ENCODE results near the gene JOSD1. TPM values are rescaled to one million over a fixed set of nuclear protein-coding genes. Genes with fewer than 3 reads are reported as not detected.

JOSD1 gene
- total RNA-seq, 2 donors from 2014 or later = 45.6 to 83.9 TPM

- DNase-seq (ENCODE audit: low spot score) (no peak), ATAC-seq (ENCODE audit: insufficient number of reproducible peaks, low FRiP score, low read depth) (peak; percentile 24)
- Histone ChIP-seq H3K4me1 (ENCODE audit: control insufficient read depth in 1 of 2, low read depth in 2 of 2) (peaks cover 31 to 59% of the 10 kb centered on the region in 2 donors), H3K27me3 (replicated peaks; ENCODE audit: insufficient read depth) (no peaks in the 10 kb centered on the region), H3K27ac (peak overlapping the region; percentile 96), H3K36me3 (no peaks in the 10 kb centered on the region), H3K4me3 (peak overlapping the region; percentile 91), H3K9me3 (no peaks in the 10 kb centered on the region)
- no peak for TF ChIP-seq CTCF (IDR thresholded peaks at IDR 0.05)
These were observed 414 bp downstream of the JOSD1 start for GRCh38 chr22:38700270-38700788.

- Histone ChIP-seq H3K36me3 (no peaks in the 10 kb centered on the region), H3K4me3 (peak overlapping the region; percentile 91), H3K9me3 (no peaks in the 10 kb centered on the region), H3K4me1 (ENCODE audit: control insufficient read depth in 1 of 2, low read depth in 2 of 2) (peaks cover 33 to 61% of the 10 kb centered on the region in 2 donors), H3K27ac (peak overlapping the region; percentile 96), H3K27me3 (replicated peaks; ENCODE audit: insufficient read depth) (no peaks in the 10 kb centered on the region)
- TF ChIP-seq CTCF (IDR thresholded peaks at IDR 0.05) = no peak
- DNase-seq (ENCODE audit: low spot score) (no peak), ATAC-seq (ENCODE audit: insufficient number of reproducible peaks, low FRiP score, low read depth) (no peak)
These were observed 959 bp downstream of the JOSD1 start for GRCh38 chr22:38699784-38700183.

GRCh38 chr22:38699143-38699542, 1.6 kb downstream of the JOSD1 start:
- no peak for ATAC-seq (ENCODE audit: insufficient number of reproducible peaks, low FRiP score, low read depth)
- no peak for TF ChIP-seq CTCF (IDR thresholded peaks at IDR 0.05)
- peaks cover 2% of the 10 kb centered on the region for H3K36me3 ChIP-seq
- H3K27ac ChIP-seq = peak overlapping the region; percentile 96
- no peak for DNase-seq (ENCODE audit: low spot score)
- no peaks in the 10 kb centered on the region for H3K9me3 ChIP-seq
- H3K27me3 ChIP-seq (replicated peaks; ENCODE audit: insufficient read depth) = no peaks in the 10 kb centered on the region
- H3K4me3 ChIP-seq = peak overlapping the region; percentile 91
- peaks cover 33 to 60% of the 10 kb centered on the region in 2 donors for H3K4me1 ChIP-seq (ENCODE audit: control insufficient read depth in 1 of 2, low read depth in 2 of 2)

GRCh38 chr22:38698407-38699094, 2.2 kb downstream of the JOSD1 start:
- H3K4me1 ChIP-seq (ENCODE audit: control insufficient read depth in 1 of 2, low read depth in 2 of 2) = peaks cover 33 to 62% of the 10 kb centered on the region in 2 donors
- TF ChIP-seq CTCF (IDR thresholded peaks at IDR 0.05) = no peak
- H3K36me3 ChIP-seq = peaks cover 4% of the 10 kb centered on the region
- no peaks in the 10 kb centered on the region for H3K9me3 ChIP-seq
- DNase-seq (ENCODE audit: low spot score) (no peak), ATAC-seq (ENCODE audit: insufficient number of reproducible peaks, low FRiP score, low read depth) (no peak)
- peak overlapping the region in 1 of 2 donors; percentile 96 for H3K27ac ChIP-seq
- peak overlapping the region; percentile 91 for H3K4me3 ChIP-seq
- H3K27me3 ChIP-seq (replicated peaks; ENCODE audit: insufficient read depth) = no peaks in the 10 kb centered on the region

GRCh38 chr22:38697425-38698089, 3.2 kb downstream of the JOSD1 start:
- DNase-seq (ENCODE audit: low spot score) (no peak), ATAC-seq (ENCODE audit: insufficient number of reproducible peaks, low FRiP score, low read depth) (no peak)
- H3K4me1 ChIP-seq (ENCODE audit: control insufficient read depth in 1 of 2, low read depth in 2 of 2) = peaks cover 33 to 62% of the 10 kb centered on the region in 2 donors
- TF ChIP-seq CTCF (IDR thresholded peaks at IDR 0.05) = no peak
- peak overlapping the region; percentile 91 for H3K4me3 ChIP-seq
- H3K36me3 ChIP-seq = peaks cover 4% of the 10 kb centered on the region
- H3K27ac ChIP-seq = peak overlapping the region; percentile 53 to 96
- H3K27me3 ChIP-seq (replicated peaks; ENCODE audit: insufficient read depth) = no peaks in the 10 kb centered on the region
- H3K9me3 ChIP-seq = no peaks in the 10 kb centered on the region
